Neural cell (in vitro differentiated cells): ENCODE measurements around the gene KCNT1. TPM values are rescaled to one million over a fixed set of nuclear protein-coding genes. Genes with fewer than 3 reads are reported as not detected.

Experiments
- H2AFZ ChIP-seq: fragments of 200-600, 300-800 bp; sonication (generic), shearing (Covaris generic); 2 replicates; pipeline ENCODE4 v1.6.0; 2014; ENCODE audit warnings: low read depth, mild to moderate bottlenecking, antibody characterized with exemption, low read length, moderate library complexity
- H3F3A ChIP-seq: fragments of 200-600 bp; shearing (Covaris generic); 2 replicates; pipeline ENCODE4 v1.6.1; 2016; ENCODE audit warnings: mild to moderate bottlenecking, moderate library complexity, mixed read lengths, antibody characterized with exemption, low read length; ENCODE audit not compliant: insufficient read depth, poor library complexity, severe bottlenecking
- H3K27ac ChIP-seq: fragments of 200-600, 300-800 bp; sonication (generic), shearing (Covaris generic); 2 replicates; pipeline ENCODE4 v1.5.1; 2014; ENCODE audit warnings: mild to moderate bottlenecking, low read length, moderate library complexity
- H3K27me3 ChIP-seq: fragments of 300-800, 200-600 bp; sonication (generic), shearing (Covaris generic); 2 replicates; pipeline ENCODE4 v1.6.0; 2014; ENCODE audit warnings: mild to moderate bottlenecking, low read depth, low read length, moderate library complexity; ENCODE audit not compliant: insufficient read depth
- H3K36me3 ChIP-seq: fragments of 300-800, 200-600 bp; sonication (generic), shearing (Covaris generic); 2 replicates; pipeline ENCODE4 v1.5.1; 2014; ENCODE audit warnings: mild to moderate bottlenecking, antibody characterized with exemption, low read length, moderate library complexity; ENCODE audit not compliant: insufficient read depth
- H3K4me2 ChIP-seq: fragments of 300-800, 200-600 bp; sonication (generic), shearing (Covaris generic); 2 replicates; pipeline ENCODE4 v1.6.0; 2014; ENCODE audit warnings: mild to moderate bottlenecking, low read length
- H3K4me3 ChIP-seq: fragments of 300-800, 200-600 bp; sonication (generic), shearing (Covaris generic); 2 replicates; pipeline ENCODE4 v1.5.1; 2014; ENCODE audit warnings: mild to moderate bottlenecking, low read length, moderate library complexity
- H3K79me2 ChIP-seq: fragments of 200-600 bp; shearing (Covaris generic); replicated peaks from 2 replicates; pipeline ENCODE4 v1.6.0; 2014; ENCODE audit warnings: mild to moderate bottlenecking, low read length, moderate library complexity; ENCODE audit not compliant: insufficient read depth
- H3K9ac ChIP-seq: fragments of 300-800, 200-600 bp; sonication (generic), shearing (Covaris generic); 2 replicates; pipeline ENCODE4 v1.6.1; 2016; ENCODE audit warnings: mild to moderate bottlenecking, low read length, mixed read lengths
- H3K9me2 ChIP-seq: fragments of 200-600 bp; shearing (Covaris generic); 2 replicates; pipeline ENCODE4 v1.6.1; 2016; ENCODE audit warnings: mild to moderate bottlenecking, low read length, mixed read lengths; ENCODE audit not compliant: insufficient read depth
- H3K9me3 ChIP-seq: fragments of 200-600, 300-800 bp; sonication (generic), shearing (Covaris generic); 2 replicates; pipeline ENCODE4 v1.6.1; 2016; ENCODE audit warnings: mild to moderate bottlenecking, mixed run types, low read length, moderate library complexity, mixed read lengths
- H4K20me1 ChIP-seq: fragments of 200-600 bp; shearing (Covaris generic); 2 replicates; pipeline ENCODE4 v1.6.1; 2016; ENCODE audit warnings: mild to moderate bottlenecking, mixed run types; ENCODE audit not compliant: insufficient read depth
- CTCF ChIP-seq: fragments of 450-650 bp; IDR thresholded peaks from 2 replicates; pipeline ENCODE4 v1.5.1; 2014; ENCODE audit warnings: antibody characterized with exemption, mild to moderate bottlenecking, moderate library complexity; ENCODE audit not compliant: poor library complexity, severe bottlenecking
- EP300 ChIP-seq: fragments of 450-650 bp; conservative IDR thresholded peaks from 2 replicates; pipeline ENCODE4 v1.6.1; 2014; ENCODE audit warnings: antibody characterized with exemption, mild to moderate bottlenecking, moderate library complexity; ENCODE audit not compliant: poor library complexity, severe bottlenecking
- EZH2 ChIP-seq: fragments of 200-600, 300-800 bp; shearing (Covaris generic), sonication (generic); IDR thresholded peaks from 2 replicates; pipeline ENCODE4 v1.6.1; 2014; ENCODE audit warnings: antibody characterized with exemption, low read length, borderline replicate concordance, mild to moderate bottlenecking; ENCODE audit not compliant: insufficient read depth, poor library complexity, severe bottlenecking
- MXI1 ChIP-seq: fragments of 450-650 bp; conservative IDR thresholded peaks from 2 replicates; pipeline ENCODE4 v1.6.1; 2014; ENCODE audit warnings: antibody characterized with exemption, mild to moderate bottlenecking; ENCODE audit not compliant: poor library complexity, severe bottlenecking
- POLR2AphosphoS5 ChIP-seq: IDR thresholded peaks from 2 replicates; pipeline ENCODE4 v1.6.1; 2012
- RAD21 ChIP-seq: fragments of 450-650 bp; conservative IDR thresholded peaks from 2 replicates; pipeline ENCODE4 v1.6.1; 2014; ENCODE audit warnings: antibody characterized with exemption, mild to moderate bottlenecking, moderate library complexity
- REST ChIP-seq: IDR thresholded peaks from 2 replicates; pipeline ENCODE4 v1.6.1; 2012; ENCODE audit warnings: borderline replicate concordance
- SMC3 ChIP-seq: fragments of 450-650 bp; conservative IDR thresholded peaks from 2 replicates; pipeline ENCODE4 v1.6.1; 2014; ENCODE audit warnings: antibody characterized with exemption, mild to moderate bottlenecking, moderate library complexity; ENCODE audit not compliant: poor library complexity
- TAF1 ChIP-seq: IDR thresholded peaks from 2 replicates; pipeline ENCODE4 v1.6.1; 2012; ENCODE audit warnings: low read depth
- polyA plus RNA-seq: library from polyadenylated mRNA; depleted of rRNA; stranded (reverse); fragments of >200 nt; gene quantifications from 2 replicates; pipeline ENCODE4 v1.2.3, GENCODE V29; 2014

Gene KCNT1
- polyA plus RNA-seq, 1 donor from 2014 or later = 0.67 TPM

GRCh38 chr9:135822374-135822755 is 120.4 kb downstream of the KCNT1 start:
- no peaks in the 10 kb centered on the region for H3F3A ChIP-seq
- no peak overlapping the region for H3K4me2 ChIP-seq
- H3K36me3 ChIP-seq = no peaks in the 10 kb centered on the region
- TF ChIP-seq MXI1 (no peak), CTCF (no peak), TAF1 (no peak), REST (no peak), EP300 (no peak), EZH2 (no peak), POLR2AphosphoS5 (no peak), SMC3 (no peak), RAD21 (no peak)
- no peaks in the 10 kb centered on the region for H3K9me3 ChIP-seq
- H3K79me2 ChIP-seq = peaks cover 17% of the 10 kb centered on the region
- H3K27me3 ChIP-seq = no peaks in the 10 kb centered on the region
- H3K4me3 ChIP-seq = no peak overlapping the region
- no peak overlapping the region for H3K27ac ChIP-seq
- no peak overlapping the region for H2AFZ ChIP-seq
- no peak overlapping the region for H3K9ac ChIP-seq
- no peaks in the 10 kb centered on the region for H3K9me2 ChIP-seq
- peaks cover 10% of the 10 kb centered on the region for H4K20me1 ChIP-seq

GRCh38 chr9:135823036-135823435 is 121.1 kb downstream of the KCNT1 start:
- peaks cover 22% of the 10 kb centered on the region for H3K79me2 ChIP-seq
- peaks cover 11% of the 10 kb centered on the region for H4K20me1 ChIP-seq
- no peak overlapping the region for H3K4me2 ChIP-seq
- no peaks in the 10 kb centered on the region for H3K27me3 ChIP-seq
- no peaks in the 10 kb centered on the region for H3F3A ChIP-seq
- H2AFZ ChIP-seq = no peak overlapping the region
- no peak for TF ChIP-seq MXI1
- no peak for TF ChIP-seq CTCF
- no peak for TF ChIP-seq TAF1
- no peak for TF ChIP-seq POLR2AphosphoS5
- TF ChIP-seq REST = no peak
- TF ChIP-seq EZH2 = no peak
- TF ChIP-seq SMC3 = no peak
- no peak for TF ChIP-seq EP300
- TF ChIP-seq RAD21 = no peak
- H3K9me2 ChIP-seq = no peaks in the 10 kb centered on the region
- H3K27ac ChIP-seq = no peak overlapping the region
- H3K36me3 ChIP-seq = peaks cover 4% of the 10 kb centered on the region
- H3K4me3 ChIP-seq = no peak overlapping the region
- H3K9me3 ChIP-seq = no peaks in the 10 kb centered on the region
- H3K9ac ChIP-seq = no peak overlapping the region
